GM23338 (cell line): ENCODE data around the gene STK33. TPM values are rescaled to one million over a fixed set of nuclear protein-coding genes. Genes with fewer than 3 reads are reported as not detected.

Experiments used
- ATAC-seq: fragments of 200-7000 bp; cut with Tn5 transposase; 3 replicates; pipeline ENCODE4 v1.9.1; 2020
- DNase-seq: peaks from one replicate; pipeline ENCODE4 v3.0.0-alpha.2; 2015; ENCODE audit warnings: low spot score
- H2AFZ ChIP-seq: fragments of 200-600 bp; sonication (generic); 2 replicates; pipeline ENCODE4 v1.8.0; 2016; ENCODE audit warnings: antibody characterized with exemption, mild to moderate bottlenecking, moderate library complexity
- H3F3A ChIP-seq: fragments of 200-600 bp; sonication (generic); replicated peaks from 2 replicates; pipeline ENCODE4 v1.8.0; 2017; ENCODE audit warnings: antibody characterized with exemption, mixed run types, low read depth
- H3K27ac ChIP-seq: fragments of 200-600 bp; sonication (generic); 2 replicates; pipeline ENCODE4 v1.6.1; 2016; ENCODE audit warnings: low read depth
- H3K27me3 ChIP-seq: fragments of 200-600 bp; sonication (generic); 2 replicates; pipeline ENCODE4 v1.8.0; 2016; ENCODE audit warnings: mild to moderate bottlenecking, mixed run types, moderate library complexity; ENCODE audit not compliant: insufficient read depth
- H3K36me3 ChIP-seq: fragments of 200-600 bp; sonication (generic); 2 replicates; pipeline ENCODE4 v1.8.0; 2016; ENCODE audit warnings: mild to moderate bottlenecking; ENCODE audit not compliant: insufficient read depth
- H3K4me1 ChIP-seq: fragments of 200-600 bp; sonication (generic); 2 replicates; pipeline ENCODE4 v1.8.0; 2016; ENCODE audit warnings: mild to moderate bottlenecking, moderate library complexity; ENCODE audit not compliant: insufficient read depth
- H3K4me2 ChIP-seq: fragments of 200-600 bp; sonication (generic); 2 replicates; pipeline ENCODE4 v1.7.1; 2017; ENCODE audit warnings: mixed run types
- H3K4me3 ChIP-seq: fragments of 200-600 bp; sonication (generic); 2 replicates; pipeline ENCODE4 v1.6.1; 2016; ENCODE audit warnings: mixed run types
- H3K79me2 ChIP-seq: fragments of 200-600 bp; sonication (generic); replicated peaks from 2 replicates; pipeline ENCODE4 v1.8.0; 2017; ENCODE audit warnings: mild to moderate bottlenecking; ENCODE audit not compliant: insufficient read depth
- H3K9me2 ChIP-seq: fragments of 200-600 bp; sonication (generic); 2 replicates; pipeline ENCODE4 v1.8.0; 2017; ENCODE audit not compliant: insufficient read depth
- H4K20me1 ChIP-seq: fragments of 200-600 bp; sonication (generic); replicated peaks from 2 replicates; pipeline ENCODE4 v1.8.0; 2017; ENCODE audit warnings: mild to moderate bottlenecking; ENCODE audit not compliant: insufficient read depth
- H3K27ac Mint-ChIP-seq: 2 replicates; pipeline ENCODE4 v1.8.0; 2020; ENCODE audit warnings: inconsistent platforms, mild to moderate bottlenecking, moderate library complexity, mixed read lengths
- H3K27me3 Mint-ChIP-seq: 3 replicates; pipeline ENCODE4 v1.8.0; 2022; ENCODE audit warnings: low read depth, mild to moderate bottlenecking, moderate library complexity, mixed read lengths, inconsistent platforms; ENCODE audit not compliant: insufficient read depth, poor library complexity
- H3K36me3 Mint-ChIP-seq: 3 replicates; pipeline ENCODE4 v1.8.0; 2021; ENCODE audit warnings: low read depth, mild to moderate bottlenecking, inconsistent platforms, moderate library complexity, mixed read lengths
- H3K4me1 Mint-ChIP-seq: 3 replicates; pipeline ENCODE4 v1.8.0; 2020; ENCODE audit warnings: mild to moderate bottlenecking, inconsistent platforms, mixed read lengths
- H3K4me3 Mint-ChIP-seq: 3 replicates; pipeline ENCODE4 v1.8.0; 2021; ENCODE audit warnings: moderate library complexity, mild to moderate bottlenecking, inconsistent platforms, mixed read lengths
- H3K9me3 Mint-ChIP-seq: 3 replicates; pipeline ENCODE4 v1.8.0; 2020; ENCODE audit warnings: moderate library complexity, mild to moderate bottlenecking, inconsistent platforms, mixed read lengths
- CTCF ChIP-seq, 2 experiments: fragments of 200-600 bp in 1 of 2; sonication (generic) in 1 of 2; conservative IDR thresholded peaks; 2 replicates each; pipeline versions ENCODE4 v1.5.1 to v1.6.1; 2016 to 2017; ENCODE audit warnings: antibody characterized with exemption in 2 of 2, low read depth in 2 of 2, mild to moderate bottlenecking in 2 of 2, moderate library complexity in 1 of 2
- ETS1 ChIP-seq: IDR thresholded peaks from 2 replicates; pipeline ENCODE4 v1.6.1; 2016; ENCODE audit warnings: antibody characterized with exemption
- EZH2phosphoT487 ChIP-seq: fragments of 200-600 bp; sonication (generic); IDR thresholded peaks from one replicate; pipeline ENCODE4 v1.8.1; 2018; ENCODE audit warnings: antibody characterized with exemption; ENCODE audit not compliant: unreplicated experiment
- NANOG ChIP-seq: IDR thresholded peaks from 2 replicates; pipeline ENCODE4 v1.6.1; 2016; ENCODE audit warnings: antibody characterized with exemption, borderline replicate concordance
- POLR2AphosphoS5 ChIP-seq: IDR thresholded peaks from 2 replicates; pipeline ENCODE4 v1.6.1; 2016; ENCODE audit warnings: antibody characterized with exemption, low read depth
- REST ChIP-seq: IDR thresholded peaks from one replicate; pipeline ENCODE4 v1.6.1; 2018; ENCODE audit warnings: antibody characterized with exemption; ENCODE audit not compliant: unreplicated experiment
- STAT1 ChIP-seq: IDR thresholded peaks from one replicate; pipeline ENCODE4 v1.6.1; 2016; ENCODE audit warnings: antibody characterized with exemption; ENCODE audit not compliant: unreplicated experiment
- ZNF114 ChIP-seq: fragments of 250-450 bp; sonication (Bioruptor Pico); IDR thresholded peaks from 2 replicates; pipeline ENCODE4 v1.5.0; 2020; ENCODE audit warnings: mild to moderate bottlenecking, moderate library complexity
- ZNF331 ChIP-seq: fragments of 250-450 bp; sonication (Bioruptor Pico); IDR thresholded peaks from 2 replicates; pipeline ENCODE4 v1.5.0; 2020; ENCODE audit warnings: low read depth, mild to moderate bottlenecking, moderate library complexity
- polyA plus RNA-seq: library from polyadenylated mRNA; unstranded; fragments of >200 nt; fragmentation: Nextera tagmentation; extraction: Ambion mirVana; gene quantifications from 2 replicates; pipeline ENCODE4 v1.2.1, GENCODE V29; 2016
- total RNA-seq: library from RNA; depleted of rRNA; stranded (reverse); fragments of >200 nt; shearing (Covaris generic); gene quantifications from 2 replicates; pipeline ENCODE4 v1.2.3, GENCODE V29; 2014

The STK33 gene
- total and polyA plus RNA-seq, 2 experiments from 2014 or later, result 17.2 to 18.2 TPM

- Mint-ChIP-seq H3K27me3 (peaks cover 5% of the 10 kb centered on the region), H3K4me3 (no peak overlapping the region), H3K27ac (no peak overlapping the region), H3K4me1 (no peaks in the 10 kb centered on the region), H3K36me3 (peaks cover 6% of the 10 kb centered on the region; the same call in 2 of the 3 replicates), H3K9me3 (peaks cover 7% of the 10 kb centered on the region; the same call in 2 of the 3 replicates)
- DNase-seq (no peak), ATAC-seq (no peak)
- Histone ChIP-seq H3K36me3 (no peaks in the 10 kb centered on the region), H3K27ac (no peak overlapping the region), H3K4me2 (no peak overlapping the region), H3K27me3 (no peaks in the 10 kb centered on the region), H4K20me1 (no peaks in the 10 kb centered on the region; the same call in 1 of the 2 replicates), H3K9me2 (no peaks in the 10 kb centered on the region), H3K4me1 (no peaks in the 10 kb centered on the region), H3K4me3 (no peak overlapping the region), H2AFZ (no peak overlapping the region), H3F3A (no peaks in the 10 kb centered on the region), H3K79me2 (no peaks in the 10 kb centered on the region)
- no peak for TF ChIP-seq ZNF331 (CRISPR knock-in tag)
- TF ChIP-seq POLR2AphosphoS5, result no peak
- no peak for TF ChIP-seq STAT1
- TF ChIP-seq ETS1, result no peak
- no peak for TF ChIP-seq CTCF (conservative IDR thresholded peaks at IDR 0.05; ENCODE audit: low read depth in 2 of 2)
- TF ChIP-seq EZH2phosphoT487, result no peak
- no peak for TF ChIP-seq ZNF114 (CRISPR knock-in tag)
Observed at GRCh38 chr11:8429483-8429882, 164.5 kb downstream of the STK33 start.

GRCh38 chr11:8426076-8426475 lies 168.0 kb downstream of the STK33 start:
- Mint-ChIP-seq H3K36me3 (peaks cover 6% of the 10 kb centered on the region; the same call in 2 of the 3 replicates), H3K27me3 (peaks cover 5% of the 10 kb centered on the region)
- TF ChIP-seq REST (no peak), EZH2phosphoT487 (no peak), ZNF114 (CRISPR knock-in tag) (no peak), NANOG (no peak)

More at GRCh38 chr11:8426076-8426475, 168.0 kb downstream of the STK33 start:
- no peaks in the 10 kb centered on the region for H3K4me1 ChIP-seq
- H3K27ac ChIP-seq, result no peak overlapping the region
- no peak overlapping the region for H3K4me3 ChIP-seq
- no peaks in the 10 kb centered on the region; the same call in 1 of the 2 replicates for H4K20me1 ChIP-seq
- Mint-ChIP-seq H3K4me3 (no peak overlapping the region), H3K27ac (no peak overlapping the region), H3K9me3 (peaks cover 7% of the 10 kb centered on the region; the same call in 2 of the 3 replicates), H3K4me1 (no peaks in the 10 kb centered on the region)
- H3K27me3 ChIP-seq, result no peaks in the 10 kb centered on the region
- H3F3A ChIP-seq, result no peaks in the 10 kb centered on the region
- no peaks in the 10 kb centered on the region for H3K9me2 ChIP-seq
- DNase-seq, result no peak
- no peaks in the 10 kb centered on the region for H3K79me2 ChIP-seq
- no peaks in the 10 kb centered on the region for H3K36me3 ChIP-seq
- ATAC-seq, result no peak
- H2AFZ ChIP-seq, result no peak overlapping the region
- H3K4me2 ChIP-seq, result no peak overlapping the region
